Thyroid gland (tissue), 4 donors: ENCODE measurements around the gene DNAJC22. TPM values are rescaled to one million over a fixed set of nuclear protein-coding genes. Genes with fewer than 3 reads are reported as not detected.

ENCODE experiments used
- DNase-seq, 2 donors: peaks; one replicate each; pipeline ENCODE4 v3.0.0-alpha.2; 2019
- H3K27ac ChIP-seq, 3 donors: fragments of 200-600 bp; sonication (generic); 1 replicate in 2 of 3; 2 replicates in 1 of 3; pipeline ENCODE4 v1.5.1; 2016 to 2019; ENCODE audit warnings: mild to moderate bottlenecking in 1 of 3, moderate library complexity in 1 of 3
- H3K27me3 ChIP-seq: fragments of 200-600 bp; sonication (generic); one replicate; pipeline ENCODE4 v1.5.1; 2019
- H3K36me3 ChIP-seq, 2 donors: fragments of 200-600 bp; sonication (generic); one replicate each; pipeline ENCODE4 v1.5.1; 2016 to 2019
- H3K4me1 ChIP-seq, 2 donors: fragments of 200-600 bp; sonication (generic); one replicate each; pipeline ENCODE4 v1.5.1; 2017 to 2019
- H3K4me3 ChIP-seq, 3 donors: fragments of 200-600 bp; sonication (generic); replicated peaks in 1 of 3; 1 replicate in 2 of 3; 2 replicates in 1 of 3; pipeline ENCODE4 v1.5.1; 2016; ENCODE audit warnings: mild to moderate bottlenecking in 1 of 3
- H3K9me3 ChIP-seq: fragments of 200-600 bp; sonication (generic); one replicate; pipeline ENCODE4 v1.5.1; 2017
- POLR2A ChIP-seq, 2 donors: fragments of 450-650 bp; IDR thresholded peaks; one replicate each; pipeline ENCODE4 v1.6.1; 2017; ENCODE audit warnings: antibody characterized with exemption in 2 of 2, mild to moderate bottlenecking in 2 of 2, moderate library complexity in 1 of 2
- WGBS, 2 donors: methylation state at CpG; one replicate each; pipeline ENCODE4 v1.1.5; 2017; 5-methylcytosine and 5-hydroxymethylcytosine counted together
- intact Hi-C: fragments of 100-400 bp; cut with DNase I; formaldehyde crosslinking; loops from one replicate; pipeline ENCODE4 v1.15.1; 2023
- total RNA-seq, 4 donors: library from RNA; depleted of rRNA; stranded (reverse); fragments of >200 nt; gene quantifications; one replicate each; pipeline ENCODE4 v1.2.3, GENCODE V29; 2016
- TF ChIP-seq, protein P1 (sequence below), 6 experiments: fragments of 200-600 bp in 3 of 6; fragments of 450-650 bp in 3 of 6; sonication (generic) in 3 of 6; IDR thresholded peaks; one replicate each; pipeline ENCODE4 v1.5.1; 2016 to 2019; ENCODE audit warnings: antibody characterized with exemption in 6 of 6, mild to moderate bottlenecking in 2 of 6, inconsistent platforms in 1 of 6, moderate library complexity in 1 of 6

The DNAJC22 gene
- total RNA-seq, 4 donors from 2014 or later: 10.3 to 19.5 (median 17.5) TPM

DNA sequence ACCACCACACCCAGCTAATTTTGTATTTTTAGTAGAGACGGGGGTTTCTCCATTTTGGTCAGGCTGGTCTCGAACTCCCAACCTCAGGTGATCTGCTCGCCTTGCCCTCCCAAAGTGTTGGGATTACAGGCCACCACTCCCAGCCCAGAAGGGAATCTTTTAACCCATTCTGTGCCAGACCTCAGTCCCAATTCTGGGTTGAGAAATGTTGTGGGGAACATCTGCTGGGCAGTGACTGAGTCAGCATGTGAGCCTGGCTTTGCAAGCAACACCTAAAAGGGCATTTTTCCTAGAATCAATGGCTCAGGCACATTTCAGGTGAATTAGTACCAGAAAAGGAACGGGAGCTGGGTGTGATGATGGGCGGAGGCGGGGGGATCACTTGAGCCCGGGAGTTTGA, 13.0 kb downstream of the DNAJC22 start:
- Histone ChIP-seq H3K36me3 (no peaks in the 10 kb centered on the region), H3K27ac (no peak overlapping the region), H3K4me3 (no peak overlapping the region), H3K27me3 (no peaks in the 10 kb centered on the region), H3K9me3 (no peaks in the 10 kb centered on the region), H3K4me1 (no peaks in the 10 kb centered on the region)
- intact Hi-C loops: loop anchor here (2.0 to 10.0 kb wide), 2 partner anchors 153 to 215 kb away; no protein-coding TSS in a partner anchor
- no peak for TF ChIP-seq POLR2A (IDR thresholded peaks at IDR 0.05)
- TF ChIP-seq, protein P1, sequence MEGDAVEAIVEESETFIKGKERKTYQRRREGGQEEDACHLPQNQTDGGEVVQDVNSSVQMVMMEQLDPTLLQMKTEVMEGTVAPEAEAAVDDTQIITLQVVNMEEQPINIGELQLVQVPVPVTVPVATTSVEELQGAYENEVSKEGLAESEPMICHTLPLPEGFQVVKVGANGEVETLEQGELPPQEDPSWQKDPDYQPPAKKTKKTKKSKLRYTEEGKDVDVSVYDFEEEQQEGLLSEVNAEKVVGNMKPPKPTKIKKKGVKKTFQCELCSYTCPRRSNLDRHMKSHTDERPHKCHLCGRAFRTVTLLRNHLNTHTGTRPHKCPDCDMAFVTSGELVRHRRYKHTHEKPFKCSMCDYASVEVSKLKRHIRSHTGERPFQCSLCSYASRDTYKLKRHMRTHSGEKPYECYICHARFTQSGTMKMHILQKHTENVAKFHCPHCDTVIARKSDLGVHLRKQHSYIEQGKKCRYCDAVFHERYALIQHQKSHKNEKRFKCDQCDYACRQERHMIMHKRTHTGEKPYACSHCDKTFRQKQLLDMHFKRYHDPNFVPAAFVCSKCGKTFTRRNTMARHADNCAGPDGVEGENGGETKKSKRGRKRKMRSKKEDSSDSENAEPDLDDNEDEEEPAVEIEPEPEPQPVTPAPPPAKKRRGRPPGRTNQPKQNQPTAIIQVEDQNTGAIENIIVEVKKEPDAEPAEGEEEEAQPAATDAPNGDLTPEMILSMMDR (IDR thresholded peaks at IDR 0.05): no peak
- DNase-seq: no peak
- WGBS, 2 donors: 84 to 87% methylated on average over 7 of the region's 7 CpGs

DNA sequence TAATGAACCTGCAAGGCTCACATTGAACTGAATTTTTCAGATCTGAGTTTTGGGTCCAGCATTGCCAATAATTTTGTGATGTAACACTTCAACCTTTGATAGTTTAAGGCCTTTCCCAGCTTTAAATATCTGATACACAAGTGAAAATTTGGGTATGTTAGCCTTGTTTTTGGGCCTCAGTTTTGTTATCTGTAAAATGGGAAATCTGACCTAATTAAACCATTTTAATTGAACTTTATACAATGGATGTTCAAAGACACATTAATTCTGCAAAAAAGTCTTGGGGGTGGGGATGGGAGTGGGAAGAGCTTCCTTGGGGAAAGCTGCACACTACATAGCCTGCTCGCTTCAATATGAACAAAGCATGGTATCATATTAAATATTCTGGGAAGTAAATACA, 15.4 kb downstream of the DNAJC22 start:
- Histone ChIP-seq H3K27ac (no peak overlapping the region), H3K4me1 (no peaks in the 10 kb centered on the region), H3K9me3 (no peaks in the 10 kb centered on the region), H3K36me3 (no peaks in the 10 kb centered on the region), H3K27me3 (no peaks in the 10 kb centered on the region), H3K4me3 (no peak overlapping the region)
- intact Hi-C loops: loop anchor here (10.0 kb wide), 1 partner anchor 213 kb away; no protein-coding TSS in a partner anchor
- TF ChIP-seq, protein P1 (IDR thresholded peaks at IDR 0.05): no peak
- TF ChIP-seq POLR2A (IDR thresholded peaks at IDR 0.05): no peak
- no peak for DNase-seq
- WGBS, 2 donors: 100% methylated on average over 1 of the region's 1 CpG

DNA sequence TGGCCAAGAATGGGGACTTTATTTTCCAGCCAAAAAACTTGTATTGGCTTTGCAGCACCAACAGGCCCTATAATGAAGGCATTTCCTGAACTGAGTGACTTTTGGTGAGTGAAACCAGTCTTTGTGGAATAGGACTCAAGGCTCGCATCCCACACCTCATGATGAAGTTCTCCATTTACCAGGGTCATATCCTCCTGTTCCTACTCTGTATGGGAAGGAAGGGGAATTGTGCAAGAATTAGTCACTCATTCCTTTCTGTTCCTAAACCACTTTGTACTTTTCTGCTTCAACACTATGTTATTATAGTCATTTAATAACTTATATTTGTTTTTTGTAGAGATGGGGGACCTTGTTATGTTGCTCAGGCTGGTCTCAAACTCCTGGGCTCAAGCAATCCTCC, 18.3 kb downstream of the DNAJC22 start:
- Histone ChIP-seq H3K4me1 (peaks cover 4 to 7% of the 10 kb centered on the region in 2 donors), H3K36me3 (no peaks in the 10 kb centered on the region), H3K4me3 (no peak overlapping the region), H3K27me3 (no peaks in the 10 kb centered on the region), H3K27ac (no peak overlapping the region), H3K9me3 (no peaks in the 10 kb centered on the region)
- no peak for DNase-seq
- intact Hi-C loops: loop anchor here (10.0 kb wide), 1 partner anchor 210 kb away; no protein-coding TSS in a partner anchor
- WGBS, 2 donors: 86 to 95% methylated on average over 1 of the region's 1 CpG
- no peak for TF ChIP-seq POLR2A (IDR thresholded peaks at IDR 0.05)
- TF ChIP-seq, protein P1 (IDR thresholded peaks at IDR 0.05): no peak

DNA sequence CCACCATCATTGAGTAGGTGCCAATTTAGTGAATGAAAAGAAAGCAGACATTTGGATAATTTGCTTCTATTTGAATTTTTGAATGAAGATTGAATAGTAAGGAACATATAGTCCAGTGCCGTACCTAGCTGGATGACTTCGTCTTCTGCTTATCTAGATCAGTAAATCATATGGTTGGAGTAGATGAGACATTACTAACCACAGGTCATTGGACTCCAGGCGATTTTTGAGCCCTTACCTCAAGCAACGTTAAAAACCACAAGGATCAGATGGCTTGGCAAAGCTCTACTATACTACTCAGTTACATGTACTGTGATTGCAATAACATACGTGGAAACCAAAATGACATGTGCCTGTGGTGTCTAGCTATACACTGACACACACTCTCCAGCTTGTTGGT, 18.9 kb downstream of the DNAJC22 start:
- Histone ChIP-seq H3K4me3 (no peak overlapping the region), H3K4me1 (peaks cover 6 to 9% of the 10 kb centered on the region in 2 donors), H3K27ac (no peak overlapping the region), H3K36me3 (no peaks in the 10 kb centered on the region), H3K9me3 (no peaks in the 10 kb centered on the region), H3K27me3 (no peaks in the 10 kb centered on the region)
- intact Hi-C loops: loop anchor here (10.0 kb wide), 1 partner anchor 209 kb away; no protein-coding TSS in a partner anchor
- TF ChIP-seq POLR2A (IDR thresholded peaks at IDR 0.05): no peak
- TF ChIP-seq, protein P1 (IDR thresholded peaks at IDR 0.05): no peak
- no peak for DNase-seq
- WGBS, 2 donors: 81% methylated on average over 5 of the region's 5 CpGs

DNA sequence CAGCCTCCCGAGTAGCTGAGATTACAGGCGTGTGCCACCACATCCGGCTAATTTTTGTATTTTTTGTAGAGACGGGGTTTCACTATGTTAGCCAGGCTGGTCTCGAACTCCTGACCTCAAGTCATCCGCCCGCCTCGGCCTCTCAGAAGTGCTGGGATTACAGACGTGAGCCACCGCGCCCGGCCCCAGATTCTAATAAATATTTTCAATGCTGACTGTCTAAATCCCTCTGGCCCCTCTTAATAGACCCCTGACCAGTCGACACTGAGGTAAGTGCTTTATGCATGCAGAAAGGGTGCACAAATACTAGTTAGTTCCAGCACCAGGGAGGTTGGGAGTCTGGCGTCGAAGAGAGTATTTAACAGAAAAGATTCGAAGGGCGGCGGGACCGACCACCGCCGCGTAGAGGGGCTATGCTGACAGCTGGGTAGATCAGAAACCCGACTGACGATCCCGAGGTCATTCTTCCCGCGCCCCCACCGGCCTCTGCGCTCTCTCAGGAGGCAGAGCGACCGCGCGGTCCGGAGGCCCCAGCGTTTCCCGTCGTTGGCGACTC, 19.5 kb downstream of the DNAJC22 start:
- peaks cover 6 to 9% of the 10 kb centered on the region in 2 donors for H3K4me1 ChIP-seq
- H3K4me3 ChIP-seq: peak overlapping the region; percentile 26 to 79 (median 79)
- H3K27me3 ChIP-seq: no peaks in the 10 kb centered on the region
- no peak for DNase-seq
- WGBS, 2 donors: 17 to 23% methylated on average over 25 to 36 of the region's 38 CpGs
- intact Hi-C loops: loop anchor here (10.0 kb wide), 1 partner anchor 209 kb away; no protein-coding TSS in a partner anchor
- no peaks in the 10 kb centered on the region for H3K36me3 ChIP-seq
- no peaks in the 10 kb centered on the region for H3K9me3 ChIP-seq
- H3K27ac ChIP-seq: peak overlapping the region; percentile 63 to 97 (median 95)
- TF ChIP-seq, protein P1 (IDR thresholded peaks at IDR 0.05): no peak
- TF ChIP-seq POLR2A (IDR thresholded peaks at IDR 0.05): no peak
